HG02970 (cell line): Measurements from ENCODE around the gene ERFL.
A peak's percentile ranks its signal among the peaks of the same experiment; 100 is the strongest.

Experiments
- ATAC-seq: cut with Tn5 transposase; IDR thresholded peaks from one replicate; pipeline ENCODE4 v1.9.1; 2021; ENCODE audit warnings: mild to moderate bottlenecking, moderate library complexity, moderate number of reproducible peaks; ENCODE audit not compliant: unreplicated experiment, low FRiP score

The ERFL gene

GRCh38 chr19:41861846-41862245 is 66.4 kb downstream of the ERFL start:
- no peak for ATAC-seq

GRCh38 chr19:41861116-41861768 is 67.0 kb downstream of the ERFL start:
- ATAC-seq, result no peak

GRCh38 chr19:41860419-41861115 is 67.7 kb downstream of the ERFL start:
- ATAC-seq, result no peak

- ATAC-seq, result peak; percentile 83
Measured at GRCh38 chr19:41859618-41860418, 68.4 kb downstream of the ERFL start, which contains the start of gene RPS19. RPS19 (plus strand) TSS chr19:41860255; CDS start chr19:41860775, 520 bp downstream.

- no peak for ATAC-seq
Measured at GRCh38 chr19:41859213-41859617, 69.0 kb downstream of the ERFL start.
